B cell (primary cell): ENCODE data around the gene CERS6.

Experiments
- EZH2 ChIP-seq: IDR thresholded peaks from 2 replicates; pipeline ENCODE4 v1.6.1; 2012; ENCODE audit warnings: borderline replicate concordance, low read depth, mild to moderate bottlenecking, moderate library complexity, low read length; ENCODE audit not compliant: insufficient read depth, poor library complexity, severe bottlenecking
- TF ChIP-seq, protein P1 (sequence below): fragments of 200-600 bp; IDR thresholded peaks from one replicate; pipeline ENCODE4 v1.8.0; 2022; ENCODE audit warnings: antibody characterized with exemption, mild to moderate bottlenecking

DNA sequence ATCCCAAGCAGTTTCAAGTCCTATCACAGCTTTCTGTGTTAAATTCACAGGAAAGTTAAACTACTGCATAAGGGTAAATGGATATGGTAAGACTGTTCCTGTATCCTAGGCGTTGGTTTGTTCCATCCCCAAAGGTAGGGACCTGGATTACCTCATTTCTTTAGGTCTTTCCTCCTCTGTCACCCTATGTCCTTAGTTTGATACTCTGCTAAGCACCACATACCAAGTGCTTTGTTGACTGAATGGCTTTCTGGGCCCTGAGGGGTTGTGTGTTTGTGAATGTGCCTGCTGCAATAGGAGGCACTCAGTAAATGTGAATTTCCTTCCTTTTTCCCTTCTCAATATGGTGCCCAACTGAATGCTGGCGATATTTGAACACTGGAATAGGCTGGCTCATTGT lies 354.2 kb downstream of the CERS6 start:
- TF ChIP-seq, protein P1, sequence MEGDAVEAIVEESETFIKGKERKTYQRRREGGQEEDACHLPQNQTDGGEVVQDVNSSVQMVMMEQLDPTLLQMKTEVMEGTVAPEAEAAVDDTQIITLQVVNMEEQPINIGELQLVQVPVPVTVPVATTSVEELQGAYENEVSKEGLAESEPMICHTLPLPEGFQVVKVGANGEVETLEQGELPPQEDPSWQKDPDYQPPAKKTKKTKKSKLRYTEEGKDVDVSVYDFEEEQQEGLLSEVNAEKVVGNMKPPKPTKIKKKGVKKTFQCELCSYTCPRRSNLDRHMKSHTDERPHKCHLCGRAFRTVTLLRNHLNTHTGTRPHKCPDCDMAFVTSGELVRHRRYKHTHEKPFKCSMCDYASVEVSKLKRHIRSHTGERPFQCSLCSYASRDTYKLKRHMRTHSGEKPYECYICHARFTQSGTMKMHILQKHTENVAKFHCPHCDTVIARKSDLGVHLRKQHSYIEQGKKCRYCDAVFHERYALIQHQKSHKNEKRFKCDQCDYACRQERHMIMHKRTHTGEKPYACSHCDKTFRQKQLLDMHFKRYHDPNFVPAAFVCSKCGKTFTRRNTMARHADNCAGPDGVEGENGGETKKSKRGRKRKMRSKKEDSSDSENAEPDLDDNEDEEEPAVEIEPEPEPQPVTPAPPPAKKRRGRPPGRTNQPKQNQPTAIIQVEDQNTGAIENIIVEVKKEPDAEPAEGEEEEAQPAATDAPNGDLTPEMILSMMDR: no peak
- no peak for TF ChIP-seq EZH2
